GM18505 (cell line): ENCODE results near the gene PRG3.

Experiments used
- ATAC-seq: cut with Tn5 transposase; IDR thresholded peaks from one replicate; pipeline ENCODE4 v1.9.1; 2021; ENCODE audit not compliant: unreplicated experiment
- POLR2A ChIP-seq: IDR thresholded peaks from 4 replicates; pipeline ENCODE4 v1.6.1; 2011; ENCODE audit warnings: borderline replicate concordance; ENCODE audit not compliant: insufficient read depth, insufficient read length; ENCODE audit errors: extremely low read depth

Gene PRG3, protein sequence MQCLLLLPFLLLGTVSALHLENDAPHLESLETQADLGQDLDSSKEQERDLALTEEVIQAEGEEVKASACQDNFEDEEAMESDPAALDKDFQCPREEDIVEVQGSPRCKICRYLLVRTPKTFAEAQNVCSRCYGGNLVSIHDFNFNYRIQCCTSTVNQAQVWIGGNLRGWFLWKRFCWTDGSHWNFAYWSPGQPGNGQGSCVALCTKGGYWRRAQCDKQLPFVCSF

DNA sequence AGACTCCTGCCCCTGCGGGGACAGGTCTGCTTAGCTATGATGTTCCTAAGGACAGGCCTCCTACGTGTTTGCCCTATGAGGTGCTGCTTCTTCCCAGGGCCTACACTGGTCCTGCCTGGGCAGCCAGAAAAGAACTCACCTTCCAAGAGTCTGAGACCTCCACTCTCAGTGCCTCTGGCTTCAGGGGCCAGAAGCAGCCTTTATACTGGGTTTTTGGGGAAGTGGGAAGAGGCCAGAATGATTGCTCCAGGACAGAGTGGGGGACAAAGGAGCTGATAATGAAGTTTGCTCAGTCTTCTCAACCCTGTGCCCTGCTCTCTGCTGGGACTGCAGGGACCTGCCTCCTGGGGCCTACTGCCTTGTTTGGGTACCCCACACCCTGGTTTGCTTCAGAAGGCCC is at the start of gene PRG3:
PRG3 (minus strand) TSS at position 176 of the 400 bp plus-strand sequence. CDS start 442 bp downstream, outside the sequence.
- no peak for ATAC-seq
- TF ChIP-seq POLR2A, result no peak

DNA sequence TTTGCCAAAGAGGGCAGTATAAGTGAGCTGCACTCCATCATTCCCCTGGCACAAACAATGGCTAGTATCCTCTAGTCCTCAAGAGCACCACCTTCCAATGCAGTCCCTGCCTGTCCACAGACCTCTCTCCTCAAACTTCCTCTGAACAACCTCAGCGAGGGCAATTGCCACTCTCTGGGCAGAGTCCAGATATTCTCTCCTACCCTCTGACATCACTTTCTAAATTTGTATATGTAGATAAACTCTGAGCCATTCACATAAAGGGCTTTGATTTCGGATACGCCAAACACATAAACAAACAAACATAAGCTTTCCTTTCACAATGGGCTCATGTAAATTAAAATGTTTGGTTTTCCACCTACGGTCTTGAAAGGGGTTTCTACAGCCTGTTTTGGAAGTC is 49.0 kb upstream of the PRG3 start:
- TF ChIP-seq POLR2A, result no peak
- no peak for ATAC-seq

DNA sequence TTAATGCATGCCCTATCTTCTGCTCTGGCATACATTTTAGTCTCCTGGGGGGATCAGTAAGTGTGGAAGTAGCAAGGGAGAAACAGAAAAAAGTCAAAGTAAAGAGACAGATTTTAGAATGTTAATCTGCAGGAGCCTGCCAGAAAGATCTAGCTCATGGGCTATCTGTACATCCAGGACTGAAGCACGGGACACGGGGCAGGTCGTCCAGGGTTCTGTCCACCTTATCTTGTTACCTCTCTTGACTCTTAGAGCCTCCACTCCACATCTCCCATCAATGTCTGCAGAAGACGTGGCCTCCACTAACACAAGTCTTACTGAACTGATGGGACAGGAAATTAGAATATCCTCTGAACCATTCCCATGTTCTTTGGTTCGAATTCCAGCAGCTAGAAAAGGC is 47.7 kb upstream of the PRG3 start:
- no peak for ATAC-seq
- TF ChIP-seq POLR2A, result no peak

DNA sequence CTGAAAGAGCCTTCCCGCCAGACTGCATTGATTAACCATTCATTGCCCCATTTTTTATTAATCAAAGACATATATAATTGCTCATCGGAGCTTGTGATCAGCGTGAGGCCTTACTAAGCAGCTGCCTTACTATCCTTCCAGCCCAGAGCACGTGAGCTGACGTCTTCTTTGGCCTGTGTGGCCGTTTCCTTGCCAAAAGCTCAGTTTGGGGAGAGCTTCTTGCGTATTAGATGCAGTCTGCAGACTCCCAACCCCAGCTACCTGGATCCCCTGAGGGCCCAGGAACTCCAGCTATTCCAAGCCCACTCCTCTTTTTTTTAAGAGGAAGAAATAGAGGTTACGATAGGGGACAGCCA is 46.8 kb upstream of the PRG3 start:
- ATAC-seq, result no peak
- no peak for TF ChIP-seq POLR2A

DNA sequence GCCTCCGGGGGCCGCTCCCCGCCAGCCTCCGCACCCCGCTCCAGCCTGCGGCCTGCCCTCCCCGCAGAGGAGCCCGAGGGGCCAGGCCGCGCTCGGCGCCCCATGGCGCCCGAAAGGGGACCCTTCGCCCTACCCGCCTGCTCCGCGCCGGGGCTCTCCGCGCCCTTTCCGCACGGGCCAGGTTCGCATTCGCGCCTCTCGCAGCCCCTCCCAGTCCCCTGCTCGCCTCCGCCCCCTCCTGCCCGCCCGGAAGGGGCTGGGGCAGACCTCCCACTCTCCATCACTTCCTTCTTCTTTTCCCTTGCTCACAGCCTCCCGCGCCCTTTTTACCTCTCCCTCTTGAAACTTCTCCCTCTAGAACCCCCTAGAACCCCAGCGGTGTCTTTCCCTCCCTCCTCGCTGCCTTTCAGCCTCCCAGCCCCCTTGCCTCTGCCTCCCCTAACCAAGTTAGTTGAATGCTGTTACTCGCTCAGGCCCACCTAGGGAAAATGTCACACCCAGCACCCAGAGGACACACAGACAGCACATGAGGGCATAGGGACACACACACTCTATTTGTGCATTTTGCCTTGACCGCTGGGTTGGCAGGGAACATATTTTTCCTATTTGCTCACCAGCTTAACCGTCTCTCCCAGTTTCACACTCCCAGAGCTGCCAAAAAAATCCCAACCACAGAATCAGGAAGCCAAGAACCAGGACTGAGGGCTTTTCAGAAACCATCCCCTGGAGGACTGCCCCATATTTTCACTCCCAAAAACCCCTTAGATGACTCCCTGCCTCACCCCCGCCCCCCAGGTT is 46.2 kb upstream of the PRG3 start, which contains the start of gene SLC43A3:
SLC43A3 (minus strand) TSS at position 193 of the 798 bp plus-strand sequence. CDS start 949 bp downstream, outside the sequence.
- TF ChIP-seq POLR2A, result peak; percentile 87
- ATAC-seq, result peak; percentile 64

DNA sequence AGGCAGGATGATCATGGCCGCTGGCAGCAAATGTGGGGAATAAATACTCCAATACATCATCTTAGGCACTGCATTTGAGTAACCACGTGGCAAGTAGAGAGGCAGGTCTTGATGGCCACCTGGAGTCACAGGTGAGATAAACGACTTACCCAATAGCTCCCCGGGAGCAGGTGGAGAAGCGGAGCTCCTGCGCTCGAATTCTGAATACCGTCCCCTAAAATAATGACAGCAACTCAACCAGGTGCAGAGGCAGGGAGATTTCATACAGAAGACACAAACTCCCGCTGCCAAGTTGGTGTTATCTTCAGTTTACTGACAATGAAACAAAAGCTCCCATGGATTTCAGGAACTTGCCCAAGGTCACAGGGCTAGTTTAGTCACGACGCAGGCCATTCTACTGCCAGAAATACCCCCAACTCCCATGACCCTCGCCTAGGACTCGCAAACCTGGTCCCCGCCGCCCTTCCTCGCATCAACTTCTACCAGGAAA is 45.5 kb upstream of the PRG3 start:
- ATAC-seq, result no peak
- no peak for TF ChIP-seq POLR2A

DNA sequence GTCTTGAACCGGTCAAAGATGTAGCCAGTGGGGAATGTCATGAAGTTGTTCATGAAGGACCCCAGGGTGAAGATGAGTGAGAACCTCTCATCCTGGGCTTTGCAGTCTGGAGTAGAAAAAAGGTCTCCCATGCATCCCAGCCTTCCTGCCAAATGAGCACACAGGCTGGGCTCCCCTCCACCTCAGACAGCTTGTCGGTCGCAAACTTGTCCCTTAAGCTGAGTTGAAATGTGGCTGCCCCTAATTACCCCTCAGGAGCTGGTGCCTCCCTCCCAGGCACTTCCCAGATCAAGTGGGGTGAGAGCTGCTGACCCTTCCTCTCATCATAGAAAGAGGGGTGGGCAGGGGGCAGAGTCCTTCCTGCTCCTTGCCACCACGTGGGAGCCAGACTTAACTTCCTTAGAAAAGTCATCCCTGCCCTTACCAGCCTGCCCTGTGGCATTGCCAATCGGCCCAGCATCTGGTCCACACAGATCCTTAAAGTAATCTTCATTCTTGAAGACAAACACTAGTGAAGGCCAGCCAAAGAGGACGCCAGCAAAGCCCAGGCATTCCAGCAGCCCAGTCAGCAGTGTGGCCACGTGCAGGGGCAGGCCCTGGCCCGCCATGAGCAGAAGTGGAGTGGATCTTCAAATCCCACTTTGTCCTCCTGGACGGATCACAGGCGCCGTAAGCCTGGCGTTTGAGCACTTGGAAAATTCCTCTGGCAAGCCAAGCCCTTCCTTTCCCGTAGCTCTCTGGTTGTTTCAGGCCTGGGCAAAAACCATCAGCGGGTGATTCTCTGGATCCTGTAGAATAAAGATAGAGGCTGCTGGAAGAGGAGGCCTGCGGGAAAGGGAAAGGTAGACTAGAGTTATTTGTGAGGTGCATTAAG is 44.9 kb upstream of the PRG3 start:
- ATAC-seq, result no peak
- no peak for TF ChIP-seq POLR2A

DNA sequence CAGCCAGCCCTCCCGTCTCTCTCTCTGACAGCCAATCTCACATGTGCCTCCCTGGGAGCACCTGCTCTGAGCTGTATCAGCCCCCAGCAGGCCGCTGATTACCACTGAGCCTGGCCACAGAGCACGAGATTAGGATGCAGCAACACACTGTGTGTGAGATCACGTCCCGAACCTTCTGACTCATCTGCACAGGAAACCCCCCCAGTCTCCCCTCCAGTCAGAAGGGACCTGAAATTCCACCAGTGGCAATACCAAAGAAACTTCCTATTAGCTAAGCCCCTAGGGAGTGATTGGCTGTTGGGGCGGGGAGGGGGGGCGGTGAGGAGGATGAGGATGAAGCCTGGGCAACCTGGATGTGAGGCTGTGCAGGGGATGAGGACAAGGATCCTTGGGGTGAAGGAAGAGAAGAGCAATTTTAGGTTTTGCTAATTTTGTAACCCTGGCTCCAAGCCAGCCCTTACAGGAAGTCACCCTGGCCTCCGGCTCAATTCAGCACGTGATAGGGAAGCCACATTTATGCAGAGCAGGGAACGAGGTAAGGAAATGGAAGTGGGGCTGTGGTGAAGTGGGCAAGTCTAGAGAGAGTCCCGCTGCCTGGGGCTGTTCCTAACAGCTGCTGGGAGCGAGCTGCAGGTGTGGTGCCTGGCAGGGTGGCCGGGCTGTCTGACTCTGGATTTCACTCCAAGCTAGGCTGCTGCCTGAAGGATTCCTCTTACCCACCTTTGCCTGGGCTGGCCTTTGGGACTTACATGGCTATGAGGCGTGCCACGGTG is 44.0 kb upstream of the PRG3 start:
- peak; percentile 90 for ATAC-seq
- TF ChIP-seq POLR2A, result peak; percentile 59

DNA sequence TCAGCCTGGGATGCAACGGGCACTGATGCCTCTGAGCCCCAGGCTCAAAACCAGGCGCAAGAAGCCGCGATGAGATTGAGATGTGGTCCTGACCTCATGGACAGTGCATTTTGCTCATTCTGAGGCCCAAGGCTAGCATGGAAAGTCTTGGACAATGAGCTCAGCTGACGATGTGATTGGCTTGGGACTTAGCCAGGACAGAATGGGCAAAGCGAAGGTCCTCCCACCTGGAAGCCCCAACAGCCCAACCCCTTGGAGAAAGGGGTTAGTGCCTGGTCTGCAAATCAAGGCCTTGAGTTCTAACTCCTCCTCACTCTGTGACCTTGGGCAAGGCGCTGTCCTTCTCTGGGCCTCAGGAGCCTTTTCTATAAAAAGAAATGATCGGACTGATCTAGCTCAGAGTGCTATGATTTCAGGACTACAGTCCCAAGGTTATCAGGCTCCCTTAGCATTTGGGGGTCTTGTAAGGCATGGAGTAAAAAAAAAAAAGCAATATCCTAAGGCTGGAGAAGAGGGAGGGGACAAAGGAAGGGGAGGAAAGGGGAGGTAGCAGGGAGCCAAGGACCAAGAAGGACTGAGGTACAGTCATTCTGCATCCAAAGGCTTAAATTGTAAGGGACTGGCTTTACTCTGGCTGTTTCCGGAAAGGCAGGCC is 43.3 kb upstream of the PRG3 start:
- no peak for TF ChIP-seq POLR2A
- ATAC-seq, result no peak

DNA sequence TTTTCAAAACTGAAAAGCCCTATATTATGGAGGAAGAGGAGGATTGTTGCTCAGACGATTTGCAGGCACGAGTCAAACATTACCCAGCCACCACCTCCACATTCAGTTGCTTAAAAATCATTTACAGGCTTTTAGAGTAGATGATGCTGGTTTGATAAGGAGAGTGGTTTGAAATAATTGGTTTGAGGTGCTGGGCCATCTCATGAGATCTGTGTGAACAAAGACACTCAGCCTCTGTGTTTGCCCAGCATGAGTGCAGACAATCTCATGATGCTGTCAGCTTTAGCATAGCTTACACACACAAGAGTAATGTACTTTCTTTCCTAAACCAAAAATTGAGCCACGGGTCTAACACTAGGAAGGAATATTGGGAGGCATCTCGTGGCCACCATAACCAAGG is 41.7 kb upstream of the PRG3 start:
- no peak for ATAC-seq
- TF ChIP-seq POLR2A, result peak; percentile 4

DNA sequence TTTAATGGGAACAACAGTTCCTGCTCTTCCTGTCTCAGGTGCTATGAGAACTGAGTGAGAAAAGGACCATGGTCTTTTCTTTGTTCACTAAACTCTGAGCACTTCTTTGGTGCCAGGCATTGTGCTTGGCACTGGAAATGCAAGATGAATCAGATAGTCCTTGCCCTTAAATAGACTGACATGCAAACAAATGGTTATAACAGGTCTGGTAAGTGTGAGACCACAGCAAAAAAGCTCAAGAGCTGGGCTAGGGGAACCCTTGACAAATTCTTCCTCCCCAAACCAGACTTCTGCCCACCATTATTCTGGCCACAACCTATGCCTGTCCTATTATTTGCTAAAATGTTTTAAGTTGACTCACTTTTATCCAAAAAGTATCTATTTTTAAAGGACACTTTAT is 40.9 kb upstream of the PRG3 start:
- TF ChIP-seq POLR2A, result no peak
- ATAC-seq, result no peak

DNA sequence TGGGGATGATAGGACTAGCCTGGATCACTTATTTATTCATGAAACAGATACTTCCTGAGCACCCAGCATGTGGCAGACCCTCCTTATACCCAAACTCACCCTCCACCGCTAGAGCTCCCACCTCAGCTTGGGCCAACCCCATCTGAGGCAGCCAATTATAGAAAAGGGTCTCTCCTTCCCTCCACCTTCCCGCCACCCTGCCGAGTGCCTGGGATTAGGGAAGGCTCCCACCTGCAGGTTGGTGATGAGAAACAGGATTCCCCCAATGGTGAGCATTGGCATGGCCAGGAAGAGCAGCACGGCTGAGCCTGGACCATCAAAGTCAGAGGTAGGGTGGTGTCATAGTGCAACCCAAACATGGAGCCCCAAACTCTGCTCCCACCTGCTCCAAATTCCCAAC is 40.1 kb upstream of the PRG3 start:
- no peak for TF ChIP-seq POLR2A

More for the DNA sequence above, 40.1 kb upstream of the PRG3 start:
- no peak for ATAC-seq
